Measurements from ENCODE around the gene DCLRE1B. TPM values are rescaled to one million over a fixed set of nuclear protein-coding genes. Genes with fewer than 3 reads are reported as not detected.

DCLRE1B gene
- total RNA-seq, 1 donor from 2014 or later, result 6.1 TPM

GRCh38 chr1:113874012-113874879, 30.9 kb upstream of the DCLRE1B start:
- no peak overlapping the region for H3K27ac Mint-ChIP-seq (ENCODE audit: unreplicated experiment)
- no peaks in the 10 kb centered on the region for H3K36me3 Mint-ChIP-seq (ENCODE audit: unreplicated experiment)
- no peaks in the 10 kb centered on the region for H3K9me3 Mint-ChIP-seq (ENCODE audit: unreplicated experiment)
- no peaks in the 10 kb centered on the region for H3K27me3 Mint-ChIP-seq (ENCODE audit: unreplicated experiment)
- no peak for TF ChIP-seq CTCF (IDR thresholded peaks at IDR 0.05; ENCODE audit: partially characterized antibody, unreplicated experiment)
- no peaks in the 10 kb centered on the region for H3K4me1 Mint-ChIP-seq (ENCODE audit: low read depth, unreplicated experiment)
- H3K4me3 Mint-ChIP-seq (ENCODE audit: unreplicated experiment), result no peak overlapping the region
- no peak for DNase-seq

GRCh38 chr1:113875714-113876113, 29.4 kb upstream of the DCLRE1B start:
- Mint-ChIP-seq H3K36me3 (ENCODE audit: unreplicated experiment) (no peaks in the 10 kb centered on the region), H3K27ac (ENCODE audit: unreplicated experiment) (no peak overlapping the region), H3K27me3 (ENCODE audit: unreplicated experiment) (no peaks in the 10 kb centered on the region), H3K4me1 (ENCODE audit: low read depth, unreplicated experiment) (no peaks in the 10 kb centered on the region), H3K9me3 (ENCODE audit: unreplicated experiment) (no peaks in the 10 kb centered on the region), H3K4me3 (ENCODE audit: unreplicated experiment) (no peak overlapping the region)
- no peak for TF ChIP-seq CTCF (IDR thresholded peaks at IDR 0.05; ENCODE audit: partially characterized antibody, unreplicated experiment)
- no peak for DNase-seq

GRCh38 chr1:113876176-113876575, 28.9 kb upstream of the DCLRE1B start:
- Mint-ChIP-seq H3K36me3 (ENCODE audit: unreplicated experiment) (no peaks in the 10 kb centered on the region), H3K27me3 (ENCODE audit: unreplicated experiment) (no peaks in the 10 kb centered on the region), H3K9me3 (ENCODE audit: unreplicated experiment) (no peaks in the 10 kb centered on the region), H3K27ac (ENCODE audit: unreplicated experiment) (no peak overlapping the region), H3K4me1 (ENCODE audit: low read depth, unreplicated experiment) (no peaks in the 10 kb centered on the region), H3K4me3 (ENCODE audit: unreplicated experiment) (no peak overlapping the region)
- no peak for TF ChIP-seq CTCF (IDR thresholded peaks at IDR 0.05; ENCODE audit: partially characterized antibody, unreplicated experiment)
- no peak for DNase-seq

- H3K4me1 Mint-ChIP-seq (ENCODE audit: low read depth, unreplicated experiment), result no peaks in the 10 kb centered on the region
- H3K9me3 Mint-ChIP-seq (ENCODE audit: unreplicated experiment), result no peaks in the 10 kb centered on the region
- DNase-seq, result no peak
- H3K4me3 Mint-ChIP-seq (ENCODE audit: unreplicated experiment), result no peak overlapping the region
- no peak for TF ChIP-seq CTCF (IDR thresholded peaks at IDR 0.05; ENCODE audit: partially characterized antibody, unreplicated experiment)
- H3K27me3 Mint-ChIP-seq (ENCODE audit: unreplicated experiment), result no peaks in the 10 kb centered on the region
- no peaks in the 10 kb centered on the region for H3K36me3 Mint-ChIP-seq (ENCODE audit: unreplicated experiment)
- H3K27ac Mint-ChIP-seq (ENCODE audit: unreplicated experiment), result no peak overlapping the region
These were observed 25.4 kb upstream of the DCLRE1B start for GRCh38 chr1:113879739-113880038.

GRCh38 chr1:113881661-113882060, 23.5 kb upstream of the DCLRE1B start:
- TF ChIP-seq CTCF (IDR thresholded peaks at IDR 0.05; ENCODE audit: partially characterized antibody, unreplicated experiment), result no peak
- H3K27me3 Mint-ChIP-seq (ENCODE audit: unreplicated experiment), result no peaks in the 10 kb centered on the region
- no peak for DNase-seq
- no peaks in the 10 kb centered on the region for H3K4me1 Mint-ChIP-seq (ENCODE audit: low read depth, unreplicated experiment)
- no peak overlapping the region for H3K4me3 Mint-ChIP-seq (ENCODE audit: unreplicated experiment)
- no peaks in the 10 kb centered on the region for H3K9me3 Mint-ChIP-seq (ENCODE audit: unreplicated experiment)
- no peaks in the 10 kb centered on the region for H3K36me3 Mint-ChIP-seq (ENCODE audit: unreplicated experiment)
- H3K27ac Mint-ChIP-seq (ENCODE audit: unreplicated experiment), result no peak overlapping the region

Measured in glutamatergic neuron (in vitro differentiated cells).